GM12892 (cell line): ENCODE data around the gene GLRX.
"Not testable (repeated sequence)": the region's sequence is repeated elsewhere in the genome, so short reads cannot be mapped to it uniquely, and the experiment has no call there.

Experiments
- DNase-seq: peaks from one replicate; pipeline ENCODE4 v3.0.0; 2011; ENCODE audit not compliant: insufficient read length
- FAIRE-seq: peaks from 2 replicates; lab custom pipeline; 2011; peaks lifted over from hg19 to GRCh38; lab: Jason Lieb, UNC
- POLR2A ChIP-seq: IDR thresholded peaks from 2 replicates; pipeline ENCODE4 v1.6.1; 2011; ENCODE audit warnings: low read depth, low read length, control low read depth
- POLR2AphosphoS5 ChIP-seq: IDR thresholded peaks from 2 replicates; pipeline ENCODE4 v1.6.1; 2011; ENCODE audit warnings: low read depth, low read length, control low read depth
- TAF1 ChIP-seq: IDR thresholded peaks from 2 replicates; pipeline ENCODE4 v1.6.1; 2011; ENCODE audit warnings: low read depth, mild to moderate bottlenecking, control low read depth, low read length, borderline replicate concordance

The GLRX gene

DNA sequence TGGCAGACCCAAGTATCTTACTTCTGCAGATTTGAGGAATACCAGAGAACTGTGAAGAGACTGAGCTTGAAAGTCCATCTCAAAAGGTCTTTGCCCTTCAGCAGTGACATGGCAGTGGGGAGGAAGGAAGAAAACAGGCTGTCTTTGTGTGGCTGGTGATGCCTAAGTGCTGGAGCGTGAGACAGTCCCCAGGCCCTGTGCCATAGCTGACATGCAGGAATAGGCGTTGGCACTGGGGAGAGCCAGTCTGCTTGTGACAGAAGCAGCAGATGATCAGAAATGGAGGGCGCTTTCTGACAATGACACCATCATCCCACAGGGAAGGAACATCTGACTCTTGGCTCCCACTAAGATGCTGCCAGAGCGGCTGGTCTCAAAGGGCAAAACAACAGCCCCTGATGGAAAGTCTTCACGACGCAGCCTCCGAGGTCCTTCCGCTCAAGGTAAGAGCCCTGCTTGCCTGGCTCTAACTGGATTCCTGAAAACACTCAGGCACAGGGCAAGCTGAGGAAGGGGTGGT lies 15.5 kb upstream of the GLRX start:
- FAIRE-seq (no peak), DNase-seq (no peak)
- TF ChIP-seq POLR2AphosphoS5 (no peak), TAF1 (no peak), POLR2A (no peak)

DNA sequence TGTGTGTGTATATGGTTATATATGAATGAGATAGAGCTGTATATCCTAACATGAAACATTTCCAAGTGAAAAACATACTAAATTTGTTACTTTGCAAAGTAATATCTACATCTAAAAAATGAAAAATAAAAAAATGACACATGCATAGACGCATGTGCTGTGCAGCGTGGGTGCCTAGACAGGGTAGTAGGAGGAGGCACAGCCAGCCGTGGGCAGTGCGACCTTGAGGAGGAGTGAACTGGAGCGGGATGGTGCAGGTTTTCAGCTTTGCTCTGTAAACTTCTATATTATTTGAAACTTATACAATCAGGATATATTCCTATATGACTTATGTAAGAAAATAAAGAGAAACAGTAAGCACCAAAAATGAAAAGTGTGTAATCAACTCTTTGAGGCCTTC lies 15.0 kb upstream of the GLRX start:
- FAIRE-seq (no peak), DNase-seq (no peak)
- no peak for TF ChIP-seq POLR2A
- TF ChIP-seq TAF1: no peak
- no peak for TF ChIP-seq POLR2AphosphoS5

- DNase-seq: not testable (repeated sequence)
- FAIRE-seq: peak; percentile 51
Observed at GRCh38 chr5:95836971-95837370, 14.4 kb upstream of the GLRX start.

DNA sequence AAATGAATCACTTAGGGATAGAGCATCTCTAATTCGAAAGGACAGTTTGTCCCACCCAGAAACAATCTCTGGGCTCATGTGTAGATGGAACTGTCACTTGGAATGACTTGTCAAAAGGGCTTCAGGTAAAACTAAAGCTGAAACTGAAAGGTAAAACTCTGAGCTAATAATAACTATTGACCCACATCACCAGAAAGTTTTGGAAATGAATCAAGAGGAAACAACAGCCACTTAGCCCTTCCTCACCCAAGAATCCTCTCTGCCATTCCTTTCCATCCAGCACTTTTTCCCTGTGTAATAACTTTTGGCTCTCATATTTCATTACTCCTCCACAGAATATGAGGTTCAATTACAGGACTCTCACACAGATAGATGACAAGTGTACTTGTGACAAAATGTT lies 14.0 kb upstream of the GLRX start:
- TF ChIP-seq TAF1 (no peak), POLR2AphosphoS5 (no peak), POLR2A (no peak)
- FAIRE-seq (peak; percentile 56), DNase-seq (no peak)

DNA sequence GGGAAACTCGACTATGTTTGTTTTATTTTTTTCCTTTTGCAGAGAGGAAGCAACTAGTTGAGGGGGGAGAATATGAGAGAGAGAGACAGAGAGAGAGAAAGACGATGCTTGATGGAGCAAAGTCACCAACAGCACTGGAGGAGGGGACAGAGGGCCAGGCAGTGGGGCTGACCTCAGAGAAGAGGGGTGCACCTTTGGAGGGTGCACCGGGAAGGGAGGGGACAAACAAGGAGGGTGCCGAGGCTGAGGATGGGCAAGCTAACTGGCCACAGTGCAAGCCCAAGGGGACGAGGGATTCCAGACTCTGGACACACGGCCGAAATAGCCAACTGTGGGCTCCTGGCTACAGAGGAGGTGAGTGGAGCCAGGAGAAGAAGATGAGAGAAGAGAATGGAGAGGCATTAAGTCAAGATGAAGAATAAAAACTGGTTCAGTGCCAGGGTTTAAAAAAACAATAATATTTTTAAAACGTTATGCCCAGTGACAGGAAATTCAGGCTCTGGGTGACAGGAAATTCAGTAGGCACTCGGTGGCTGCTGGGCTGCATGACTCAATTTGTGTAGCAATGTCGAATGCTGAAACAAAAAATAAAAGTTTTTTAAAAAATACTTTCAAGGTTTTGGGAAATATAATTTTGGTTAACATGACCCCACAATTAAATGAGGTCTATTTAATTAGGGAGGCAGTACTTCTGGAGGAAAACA lies 13.3 kb upstream of the GLRX start:
- no peak for FAIRE-seq
- TF ChIP-seq POLR2AphosphoS5 (no peak), POLR2A (no peak), TAF1 (no peak)
- no peak for DNase-seq

DNA sequence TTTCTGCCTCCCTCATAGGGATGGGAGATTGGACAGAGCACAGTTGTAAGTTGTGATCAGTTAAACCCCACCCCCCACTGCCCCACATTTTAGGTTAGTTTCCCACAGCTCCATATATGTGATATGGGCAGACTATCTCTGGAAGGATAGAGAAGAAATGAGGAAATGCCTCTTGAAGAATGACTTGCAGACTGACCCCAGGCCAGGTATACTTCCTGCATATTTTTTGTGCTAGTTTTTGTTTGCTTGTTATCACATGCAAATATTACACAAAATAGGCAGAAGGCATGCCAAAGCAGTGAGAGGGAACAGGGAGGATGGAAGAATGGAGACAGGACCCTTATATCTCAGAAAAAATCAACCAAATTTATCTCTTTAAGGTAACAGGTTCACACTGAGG lies 10.1 kb upstream of the GLRX start:
- no peak for TF ChIP-seq TAF1
- no peak for TF ChIP-seq POLR2A
- TF ChIP-seq POLR2AphosphoS5: no peak
- peak; percentile 14 for FAIRE-seq
- DNase-seq: no peak

DNA sequence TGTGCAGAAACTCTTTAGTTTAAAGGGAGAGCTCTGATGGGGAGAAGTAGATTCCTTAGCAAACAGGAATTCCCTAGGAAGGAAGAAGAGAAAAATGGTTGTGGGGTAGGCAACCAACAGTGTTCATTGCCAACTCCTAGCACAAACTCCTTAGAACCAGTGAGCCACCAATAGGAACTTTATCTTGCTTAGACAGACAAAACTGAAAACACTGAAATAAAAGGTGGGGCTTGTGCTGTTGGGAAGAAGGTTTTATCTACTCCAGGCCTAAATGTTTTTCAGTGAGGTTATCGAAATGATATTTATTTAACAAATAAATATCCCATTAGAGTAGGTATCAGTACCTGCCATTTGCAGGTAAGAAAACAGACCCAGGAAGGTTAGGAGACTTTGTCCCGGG lies 7.7 kb upstream of the GLRX start:
- TF ChIP-seq POLR2AphosphoS5: no peak
- TF ChIP-seq TAF1: no peak
- TF ChIP-seq POLR2A: no peak
- DNase-seq (no peak), FAIRE-seq (no peak)

DNA sequence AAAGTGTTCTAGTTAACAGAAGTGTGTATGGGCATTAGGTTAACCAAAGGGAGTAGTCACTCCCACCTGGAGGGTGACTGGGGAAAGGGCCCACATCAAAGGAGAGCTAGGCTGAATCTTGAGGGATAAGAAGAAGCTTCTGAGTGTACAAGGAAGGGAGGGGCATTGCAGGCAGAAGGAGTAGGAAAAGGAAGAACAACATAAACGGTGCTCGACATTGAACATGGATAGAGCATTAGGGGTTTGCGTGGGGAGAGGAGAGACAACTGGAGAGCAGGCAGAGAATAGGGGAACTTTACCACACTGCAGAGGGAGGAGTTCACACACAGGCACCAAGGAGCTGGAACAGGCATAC lies 5.3 kb upstream of the GLRX start:
- TF ChIP-seq POLR2AphosphoS5 (no peak), TAF1 (no peak), POLR2A (no peak)
- FAIRE-seq (no peak), DNase-seq (no peak)

- TF ChIP-seq POLR2AphosphoS5 (no peak), TAF1 (no peak), POLR2A (no peak)
- no peak for DNase-seq
- FAIRE-seq: no peak
Observed at GRCh38 chr5:95826949-95827891, 4.7 kb upstream of the GLRX start.

DNA sequence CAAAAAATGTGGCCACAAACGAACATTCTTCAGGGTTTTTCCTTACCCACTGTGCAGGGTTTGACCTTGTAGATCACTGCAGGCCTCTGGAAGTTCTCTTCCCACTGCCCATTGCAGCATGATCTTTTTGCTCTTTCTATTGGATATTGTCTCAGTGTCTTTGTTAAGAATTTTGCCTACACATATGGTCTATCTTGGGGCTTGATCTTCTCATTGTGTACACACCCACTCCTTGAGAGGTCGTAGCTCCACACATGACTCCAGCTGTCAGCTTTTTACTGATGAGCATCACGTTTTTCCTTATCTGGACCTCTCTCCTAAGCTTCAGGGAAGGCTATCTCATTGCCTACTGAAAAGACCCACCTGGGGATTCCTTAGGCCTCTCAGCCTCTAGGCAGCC lies 3.0 kb upstream of the GLRX start:
- FAIRE-seq (no peak), DNase-seq (no peak)
- TF ChIP-seq TAF1: no peak
- TF ChIP-seq POLR2A: no peak
- TF ChIP-seq POLR2AphosphoS5: no peak

DNA sequence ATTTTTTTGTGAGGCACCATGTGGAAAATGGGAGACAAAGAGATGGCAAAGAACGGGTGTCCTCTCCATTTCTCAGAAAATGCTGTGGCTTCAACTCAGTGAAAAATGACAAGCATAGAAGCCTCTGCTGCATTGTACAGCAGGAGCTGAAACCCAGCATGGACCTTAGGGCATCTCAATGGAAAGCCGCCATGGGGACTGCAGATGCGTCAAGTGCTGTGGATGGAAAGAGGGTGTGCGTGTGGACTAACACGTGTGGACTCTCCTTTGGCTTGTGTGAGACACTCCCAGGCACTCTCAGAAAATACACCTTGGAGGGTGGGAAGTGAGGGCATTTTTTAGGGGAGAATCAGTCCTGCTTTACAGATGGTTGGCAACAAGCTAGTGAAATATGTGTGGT lies 2.2 kb upstream of the GLRX start:
- DNase-seq: no peak
- TF ChIP-seq TAF1 (no peak), POLR2A (no peak), POLR2AphosphoS5 (no peak)
- no peak for FAIRE-seq
